Astrocyte of the spinal cord (primary cell): Measurements from ENCODE around the gene MEF2C.

Source experiments
- DNase-seq: peaks from one replicate; pipeline ENCODE4 v3.0.0; 2011; ENCODE audit warnings: low read depth, low spot score
- H3K4me3 ChIP-seq: 2 replicates; pipeline ENCODE4 v1.5.1; 2011; ENCODE audit warnings: low read depth, mild to moderate bottlenecking, low read length, moderate library complexity
- in situ Hi-C: cut with HindIII; loops from 2 replicates; pipeline ENCODE4 v1.10.0; 2017; ENCODE audit warnings: low sequenced_read_pairs
- TF ChIP-seq, protein P1 (sequence below): IDR thresholded peaks from 2 replicates; pipeline ENCODE4 v1.5.1; 2012; ENCODE audit warnings: low read depth, mild to moderate bottlenecking, low read length, inconsistent platforms

The MEF2C gene

DNA sequence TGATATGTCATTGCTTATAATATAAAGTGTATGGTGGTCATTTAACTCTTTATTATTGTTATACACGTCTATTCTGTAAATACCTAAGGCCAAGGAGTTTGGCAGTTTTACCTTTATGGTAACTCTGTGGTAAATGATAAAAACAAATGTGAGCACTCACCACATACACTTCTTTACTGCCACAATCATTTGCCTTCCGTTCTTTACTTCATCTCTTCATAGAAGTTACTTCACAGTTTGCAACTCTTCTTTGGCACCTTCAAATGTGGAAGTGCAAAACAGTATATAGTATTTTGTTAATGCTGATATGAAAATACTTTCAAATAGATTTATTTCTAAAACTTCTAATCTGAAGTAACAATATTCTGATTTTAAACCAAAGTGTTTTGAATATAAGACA lies 4.4 kb upstream of the MEF2C start:
- DNase-seq = no peak
- TF ChIP-seq, protein P1, sequence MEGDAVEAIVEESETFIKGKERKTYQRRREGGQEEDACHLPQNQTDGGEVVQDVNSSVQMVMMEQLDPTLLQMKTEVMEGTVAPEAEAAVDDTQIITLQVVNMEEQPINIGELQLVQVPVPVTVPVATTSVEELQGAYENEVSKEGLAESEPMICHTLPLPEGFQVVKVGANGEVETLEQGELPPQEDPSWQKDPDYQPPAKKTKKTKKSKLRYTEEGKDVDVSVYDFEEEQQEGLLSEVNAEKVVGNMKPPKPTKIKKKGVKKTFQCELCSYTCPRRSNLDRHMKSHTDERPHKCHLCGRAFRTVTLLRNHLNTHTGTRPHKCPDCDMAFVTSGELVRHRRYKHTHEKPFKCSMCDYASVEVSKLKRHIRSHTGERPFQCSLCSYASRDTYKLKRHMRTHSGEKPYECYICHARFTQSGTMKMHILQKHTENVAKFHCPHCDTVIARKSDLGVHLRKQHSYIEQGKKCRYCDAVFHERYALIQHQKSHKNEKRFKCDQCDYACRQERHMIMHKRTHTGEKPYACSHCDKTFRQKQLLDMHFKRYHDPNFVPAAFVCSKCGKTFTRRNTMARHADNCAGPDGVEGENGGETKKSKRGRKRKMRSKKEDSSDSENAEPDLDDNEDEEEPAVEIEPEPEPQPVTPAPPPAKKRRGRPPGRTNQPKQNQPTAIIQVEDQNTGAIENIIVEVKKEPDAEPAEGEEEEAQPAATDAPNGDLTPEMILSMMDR = no peak
- no peak overlapping the region for H3K4me3 ChIP-seq
- in situ Hi-C loops = no loop called here

DNA sequence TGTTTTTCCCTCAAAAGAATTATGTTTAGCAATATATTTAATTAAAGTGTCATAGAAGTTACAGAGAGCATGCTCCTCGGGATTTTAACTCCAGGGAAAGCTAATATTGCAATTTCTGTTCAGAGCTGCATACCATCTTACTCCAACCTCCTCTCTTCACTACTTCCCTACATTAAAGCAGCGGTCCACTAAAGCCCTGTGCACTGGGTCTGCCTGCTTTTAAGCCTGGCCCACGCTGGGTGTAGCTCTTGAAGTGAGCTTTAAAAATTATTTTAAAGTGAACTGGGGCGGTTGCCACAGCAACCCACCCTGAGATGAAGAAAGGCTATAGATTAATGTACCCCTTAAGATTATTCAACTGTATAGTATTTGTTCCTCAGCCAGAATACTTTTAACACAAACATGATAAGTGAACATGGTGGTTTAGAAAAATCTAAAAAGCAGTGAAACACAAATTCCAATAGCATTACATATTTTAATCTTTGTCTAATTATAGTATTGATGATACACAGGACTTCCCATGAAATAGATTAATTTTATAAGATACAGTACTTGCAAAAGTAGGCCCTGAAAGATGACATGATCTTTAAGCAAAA lies 3.9 kb upstream of the MEF2C start:
- in situ Hi-C loops = no loop called here
- no peak overlapping the region for H3K4me3 ChIP-seq

DNA sequence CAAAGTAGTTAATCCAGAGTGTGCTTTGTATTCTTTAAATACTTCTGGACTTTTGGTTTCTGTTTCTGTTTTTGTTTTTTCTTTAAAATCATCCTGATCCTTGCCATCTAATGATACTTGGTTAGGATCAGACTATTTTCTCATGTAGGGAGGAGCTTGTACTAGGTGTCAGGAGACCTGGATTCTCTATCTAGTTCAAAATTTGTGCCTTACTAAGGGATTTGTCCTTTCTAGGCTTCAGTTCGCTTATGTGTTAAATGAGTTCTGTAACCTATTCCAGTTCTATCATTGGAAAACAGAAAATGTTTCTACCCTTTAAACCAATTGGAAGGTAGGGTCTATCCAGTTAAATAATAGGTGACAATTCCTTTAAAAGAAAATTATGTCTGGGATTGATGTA lies 3.3 kb upstream of the MEF2C start:
- DNase-seq = no peak
- in situ Hi-C loops = no loop called here
- H3K4me3 ChIP-seq = no peak overlapping the region
- TF ChIP-seq, protein P1 = no peak

More for the DNA sequence above, 3.9 kb upstream of the MEF2C start:
- no peak for DNase-seq
- TF ChIP-seq, protein P1 = no peak

DNA sequence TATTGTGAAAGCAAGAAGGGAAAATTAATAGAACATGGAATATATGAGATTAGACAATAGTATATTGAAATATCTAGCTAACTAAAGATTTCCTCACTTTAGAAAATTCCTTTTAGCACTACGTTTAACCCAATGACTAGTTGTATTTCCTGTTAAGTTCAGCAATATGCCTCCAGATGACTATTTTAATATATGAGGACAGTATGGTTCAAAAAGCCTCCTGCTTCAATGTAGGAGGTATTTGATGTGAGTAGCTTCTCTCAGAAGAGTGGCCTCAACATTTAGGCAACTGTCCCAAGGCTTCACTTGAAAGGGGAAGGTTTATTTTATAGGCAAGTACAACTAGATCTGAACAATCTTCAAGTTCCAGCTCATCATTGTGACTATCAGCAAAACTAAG lies 2.0 kb upstream of the MEF2C start:
- DNase-seq = no peak
- H3K4me3 ChIP-seq = no peak overlapping the region
- TF ChIP-seq, protein P1 = no peak
- in situ Hi-C loops = no loop called here

DNA sequence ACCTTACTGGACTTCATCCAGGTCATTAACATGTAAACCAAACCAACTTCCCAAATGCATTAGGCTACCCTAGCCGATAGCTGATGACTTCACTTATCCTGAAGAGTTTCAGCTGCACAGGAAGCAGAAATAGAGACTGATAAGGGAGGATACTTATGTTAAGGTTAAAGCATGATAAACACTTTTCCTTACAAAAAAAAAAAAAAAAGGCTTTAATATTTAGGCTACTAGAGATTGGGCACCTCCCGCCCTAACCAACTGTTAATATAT lies 1.6 kb upstream of the MEF2C start:
- peak overlapping the region; percentile 53 for H3K4me3 ChIP-seq
- in situ Hi-C loops = no loop called here
- TF ChIP-seq, protein P1 = no peak
- DNase-seq = no peak

DNA sequence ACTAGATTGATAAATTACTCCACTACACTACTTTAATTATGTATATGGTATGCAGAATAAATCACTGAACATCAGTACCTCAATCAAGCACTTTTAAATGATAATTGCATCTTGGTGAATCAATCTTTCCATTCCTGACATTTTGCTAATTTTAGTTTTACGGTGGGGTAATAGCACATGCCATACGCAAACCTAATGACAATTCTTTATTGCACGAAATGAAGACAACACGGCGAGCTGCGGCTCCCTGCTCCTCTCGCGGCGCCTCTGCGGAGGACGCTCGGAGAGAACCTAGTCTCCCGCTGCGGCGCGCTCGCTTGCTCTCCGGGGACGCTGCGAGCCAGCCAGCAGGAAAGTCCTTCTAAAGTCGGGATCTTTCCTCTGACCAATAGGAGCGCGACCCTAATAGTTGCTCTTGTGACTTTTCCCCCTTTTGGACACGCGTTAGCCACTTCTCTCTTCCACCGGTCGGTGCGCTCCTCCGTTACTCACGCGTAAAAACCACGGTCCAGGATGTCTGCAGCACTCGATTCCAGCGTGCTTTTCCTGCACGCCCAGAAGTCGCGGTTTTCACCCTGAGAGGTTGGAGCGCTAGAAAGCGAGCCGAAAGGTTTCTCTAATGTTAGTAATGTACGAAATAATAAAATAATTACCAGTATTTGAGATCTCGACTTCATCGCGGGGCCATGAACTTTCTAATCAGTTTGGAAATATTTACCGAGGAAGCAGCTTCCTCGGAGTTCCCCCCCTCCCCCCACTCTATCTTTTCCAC lies 1.0 kb upstream of the MEF2C start:
- H3K4me3 ChIP-seq = peak overlapping the region; percentile 53
- TF ChIP-seq, protein P1 = no peak
- peak; percentile 74 for DNase-seq
- in situ Hi-C loops = no loop called here
